RWPE2 (cell line): ENCODE results near the gene PLA2G4E.

ENCODE experiments used
- ATAC-seq: fragments of 200-7000 bp; cut with Tn5 transposase; 3 replicates; pipeline ENCODE4 v1.9.1; 2021; ENCODE audit warnings: low read depth
- DNase-seq: peaks from one replicate; pipeline ENCODE4 v3.0.0-alpha.2; 2020; ENCODE audit warnings: low spot score
- H3K27ac ChIP-seq: fragments of 450-650 bp; 2 replicates; pipeline ENCODE4 v1.5.1; 2017; ENCODE audit warnings: mild to moderate bottlenecking; ENCODE audit not compliant: poor library complexity, severe bottlenecking
- H3K27me3 ChIP-seq: fragments of 250-450 bp; sonication (Bioruptor Pico); 2 replicates; pipeline ENCODE4 v1.5.1; 2021; ENCODE audit warnings: mild to moderate bottlenecking, moderate library complexity; ENCODE audit not compliant: insufficient read depth, poor library complexity, severe bottlenecking
- H3K36me3 ChIP-seq: fragments of 250-450 bp; sonication (Bioruptor Pico); 2 replicates; pipeline ENCODE4 v1.5.1; 2020; ENCODE audit warnings: low read depth, mild to moderate bottlenecking, moderate library complexity
- H3K4me1 ChIP-seq: fragments of 250-450 bp; sonication (Bioruptor Pico); 2 replicates; pipeline ENCODE4 v1.5.1; 2021; ENCODE audit warnings: mild to moderate bottlenecking, moderate library complexity; ENCODE audit not compliant: insufficient read depth, poor library complexity, severe bottlenecking
- H3K4me3 ChIP-seq: fragments of 250-450 bp; sonication (Bioruptor Pico); 2 replicates; pipeline ENCODE4 v1.5.1; 2021; ENCODE audit warnings: mild to moderate bottlenecking, moderate library complexity; ENCODE audit not compliant: severe bottlenecking
- H3K9me3 ChIP-seq: fragments of 250-450 bp; sonication (Bioruptor Pico); 2 replicates; pipeline ENCODE4 v1.5.1; 2021; ENCODE audit warnings: mild to moderate bottlenecking, moderate library complexity; ENCODE audit not compliant: severe bottlenecking
- TF ChIP-seq, protein P1 (sequence below): fragments of 450-650 bp; IDR thresholded peaks from one replicate; pipeline ENCODE4 v1.5.1; 2017; ENCODE audit warnings: mild to moderate bottlenecking, moderate library complexity; ENCODE audit not compliant: poor library complexity, severe bottlenecking

PLA2G4E gene

DNA sequence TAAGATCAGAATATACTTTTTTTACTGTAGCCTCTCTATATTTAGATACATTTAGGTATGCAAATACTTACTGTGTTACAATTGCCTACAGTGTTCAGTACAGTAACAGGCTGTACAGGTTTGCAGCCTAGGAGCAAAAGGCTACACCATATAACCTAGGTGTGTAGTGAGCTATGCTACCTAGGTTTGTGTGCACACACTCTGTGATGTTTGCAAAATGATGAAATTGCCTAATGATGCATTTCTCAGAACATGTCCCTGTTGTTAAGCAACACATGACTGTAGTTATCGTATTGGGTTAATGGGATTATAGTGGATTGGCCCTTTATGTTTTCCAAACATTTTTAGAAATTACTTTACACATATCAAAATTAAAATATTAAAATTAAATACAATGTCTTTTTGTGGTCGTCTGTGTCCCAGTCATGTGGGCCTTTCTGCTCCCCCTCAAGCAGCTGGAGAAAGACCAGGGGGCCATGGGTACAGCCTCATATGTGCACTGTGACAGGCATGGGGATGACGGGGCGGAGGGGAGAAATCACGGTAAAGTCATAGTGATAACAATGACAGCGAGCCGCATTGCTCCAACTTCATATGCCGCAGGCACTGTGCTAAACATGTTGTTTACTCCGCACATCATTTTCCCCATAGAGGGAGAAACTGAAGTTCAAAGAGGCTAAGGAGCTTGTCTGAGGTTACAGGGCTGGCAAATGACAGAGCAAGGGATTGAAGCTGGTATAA, 27.4 kb upstream of the PLA2G4E start:
- TF ChIP-seq, protein P1, sequence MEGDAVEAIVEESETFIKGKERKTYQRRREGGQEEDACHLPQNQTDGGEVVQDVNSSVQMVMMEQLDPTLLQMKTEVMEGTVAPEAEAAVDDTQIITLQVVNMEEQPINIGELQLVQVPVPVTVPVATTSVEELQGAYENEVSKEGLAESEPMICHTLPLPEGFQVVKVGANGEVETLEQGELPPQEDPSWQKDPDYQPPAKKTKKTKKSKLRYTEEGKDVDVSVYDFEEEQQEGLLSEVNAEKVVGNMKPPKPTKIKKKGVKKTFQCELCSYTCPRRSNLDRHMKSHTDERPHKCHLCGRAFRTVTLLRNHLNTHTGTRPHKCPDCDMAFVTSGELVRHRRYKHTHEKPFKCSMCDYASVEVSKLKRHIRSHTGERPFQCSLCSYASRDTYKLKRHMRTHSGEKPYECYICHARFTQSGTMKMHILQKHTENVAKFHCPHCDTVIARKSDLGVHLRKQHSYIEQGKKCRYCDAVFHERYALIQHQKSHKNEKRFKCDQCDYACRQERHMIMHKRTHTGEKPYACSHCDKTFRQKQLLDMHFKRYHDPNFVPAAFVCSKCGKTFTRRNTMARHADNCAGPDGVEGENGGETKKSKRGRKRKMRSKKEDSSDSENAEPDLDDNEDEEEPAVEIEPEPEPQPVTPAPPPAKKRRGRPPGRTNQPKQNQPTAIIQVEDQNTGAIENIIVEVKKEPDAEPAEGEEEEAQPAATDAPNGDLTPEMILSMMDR, result no peak
- no peak overlapping the region for H3K4me3 ChIP-seq
- no peak overlapping the region for H3K27ac ChIP-seq
- no peaks in the 10 kb centered on the region for H3K9me3 ChIP-seq
- ATAC-seq (no peak), DNase-seq (no peak)
- H3K4me1 ChIP-seq, result no peaks in the 10 kb centered on the region
- H3K27me3 ChIP-seq, result no peaks in the 10 kb centered on the region
- H3K36me3 ChIP-seq, result no peaks in the 10 kb centered on the region

DNA sequence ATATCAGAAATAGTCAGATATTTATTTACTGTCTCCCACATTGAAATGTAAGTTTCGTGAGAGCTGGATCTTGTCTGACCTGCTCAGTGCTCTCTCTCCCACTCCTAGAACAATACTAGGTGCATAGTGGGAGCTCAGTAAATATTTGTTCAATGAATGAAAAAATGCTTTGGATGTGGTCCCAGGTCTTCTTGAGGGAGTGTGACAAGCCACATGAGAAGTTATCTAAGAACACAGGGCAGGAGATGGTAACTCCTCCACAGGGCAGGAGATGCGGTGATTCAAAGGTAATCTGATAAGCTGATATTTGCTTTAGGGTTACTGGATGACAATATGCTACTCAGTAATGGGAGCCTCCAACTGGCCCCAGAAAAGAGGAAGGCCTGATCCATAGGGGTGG, 25.8 kb upstream of the PLA2G4E start:
- H3K4me1 ChIP-seq, result no peaks in the 10 kb centered on the region
- H3K4me3 ChIP-seq, result no peak overlapping the region
- H3K36me3 ChIP-seq, result no peaks in the 10 kb centered on the region
- 0 out of 3 replicates have a peak, but pooled peaks have one; percentile 16 for ATAC-seq
- no peaks in the 10 kb centered on the region for H3K9me3 ChIP-seq
- H3K27ac ChIP-seq, result no peak overlapping the region
- H3K27me3 ChIP-seq, result no peaks in the 10 kb centered on the region
- TF ChIP-seq, protein P1, result no peak
- no peak for DNase-seq

DNA sequence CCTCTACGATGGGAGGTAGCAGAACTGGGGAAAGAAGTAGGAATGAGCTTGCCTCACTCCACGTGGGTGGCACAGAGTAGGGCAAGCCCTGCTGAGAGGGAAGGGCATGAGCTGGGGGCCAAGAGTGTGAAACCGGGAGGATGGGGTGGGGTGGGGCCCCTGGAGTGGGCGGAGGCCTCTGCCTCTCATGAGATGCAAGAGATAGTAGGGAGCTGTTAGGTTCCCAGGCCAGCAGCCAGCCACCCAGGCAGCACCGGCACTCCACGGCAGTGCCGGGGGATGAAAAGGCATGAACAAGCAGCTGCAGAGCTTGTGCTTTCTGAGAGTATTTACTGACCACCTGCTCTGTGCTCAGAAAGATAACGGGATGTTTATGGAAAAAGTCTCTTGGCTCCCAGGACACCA, 24.4 kb upstream of the PLA2G4E start:
- H3K4me1 ChIP-seq, result no peaks in the 10 kb centered on the region
- DNase-seq (no peak), ATAC-seq (no peak)
- no peaks in the 10 kb centered on the region for H3K36me3 ChIP-seq
- no peak overlapping the region for H3K4me3 ChIP-seq
- H3K27me3 ChIP-seq, result no peaks in the 10 kb centered on the region
- H3K9me3 ChIP-seq, result no peaks in the 10 kb centered on the region
- H3K27ac ChIP-seq, result no peak overlapping the region
- TF ChIP-seq, protein P1, result no peak

DNA sequence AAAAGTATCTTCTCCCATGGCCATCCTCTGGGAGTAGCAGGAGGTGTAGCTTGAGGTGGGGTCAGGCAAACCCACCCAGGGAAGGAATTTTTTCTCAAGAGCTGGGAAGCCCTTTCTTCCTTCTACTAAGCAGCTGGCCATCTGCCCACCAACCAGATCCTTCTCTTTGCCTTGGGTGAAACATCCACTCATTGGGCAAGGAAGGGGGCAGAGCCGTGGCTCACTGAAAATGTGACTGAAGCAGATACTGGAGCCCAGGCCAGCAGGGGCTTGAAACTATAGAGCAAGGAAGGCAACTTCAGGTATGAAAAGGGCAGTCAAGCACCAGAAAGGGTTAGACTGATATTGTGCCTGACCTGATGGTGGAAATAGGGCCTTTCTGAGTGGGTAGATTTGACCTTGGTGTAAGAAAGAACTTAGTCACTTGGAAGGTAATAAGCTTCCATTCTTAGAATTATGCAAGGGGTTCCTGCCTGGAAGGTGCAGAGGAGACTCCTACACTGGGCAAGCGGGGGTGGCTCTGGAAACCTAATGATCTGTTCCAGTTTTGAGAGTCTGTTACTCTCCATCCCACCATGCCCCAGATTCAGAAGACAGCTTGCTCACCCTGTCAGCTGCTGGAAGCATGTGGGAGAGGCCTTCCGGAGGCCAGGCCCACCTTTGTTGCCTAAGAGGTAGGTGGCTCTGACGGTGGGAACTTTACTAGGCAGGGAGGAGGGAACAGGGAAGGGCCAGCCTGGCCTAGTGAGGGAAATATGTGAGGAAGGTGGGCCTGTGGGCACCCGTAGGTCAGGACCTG, 22.0 kb upstream of the PLA2G4E start:
- no peak for ATAC-seq

More for the DNA sequence above, 22.0 kb upstream of the PLA2G4E start:
- H3K36me3 ChIP-seq, result no peaks in the 10 kb centered on the region
- TF ChIP-seq, protein P1, result no peak
- H3K27me3 ChIP-seq, result no peaks in the 10 kb centered on the region
- no peak for DNase-seq
- no peaks in the 10 kb centered on the region for H3K9me3 ChIP-seq
- H3K4me1 ChIP-seq, result peaks cover 6% of the 10 kb centered on the region
- H3K4me3 ChIP-seq, result no peak overlapping the region
- H3K27ac ChIP-seq, result no peak overlapping the region
